Left lung (tissue), 10 donors: Measurements from ENCODE around the gene PPP1R12B. TPM values are rescaled to one million over a fixed set of nuclear protein-coding genes. Genes with fewer than 3 reads are reported as not detected.
"Not testable (repeated sequence)": the region's sequence is repeated elsewhere in the genome, so short reads cannot be mapped to it uniquely, and the experiment has no call there.

Experiments used
- ATAC-seq: fragments of 200-7000 bp; cut with Tn5 transposase; one replicate; pipeline ENCODE4 v1.9.1; 2020; ENCODE audit warnings: moderate library complexity
- DNase-seq, 4 donors: peaks; one replicate each; pipeline ENCODE4 v3.0.0-alpha.2; 2013 to 2020
- H3K27ac ChIP-seq, 2 donors: fragments of 200-600 bp; sonication (generic) in 1 of 2; one replicate each; pipeline versions ENCODE4 v1.5.0 to v1.8.0; 2020 to 2021
- H3K27me3 ChIP-seq, 2 donors: fragments of 200-600 bp; sonication (generic) in 1 of 2; one replicate each; pipeline versions ENCODE4 v1.5.0 to v1.8.0; 2020 to 2021
- H3K36me3 ChIP-seq, 2 donors: fragments of 200-600 bp; sonication (generic) in 1 of 2; one replicate each; pipeline versions ENCODE4 v1.5.0 to v1.8.0; 2020 to 2021
- H3K4me1 ChIP-seq, 2 donors: fragments of 200-600 bp; one replicate each; pipeline ENCODE4 v1.8.0; 2021
- H3K4me3 ChIP-seq, 2 donors: fragments of 200-600 bp; sonication (generic) in 1 of 2; one replicate each; pipeline versions ENCODE4 v1.5.0 to v1.8.0; 2020 to 2021; ENCODE audit warnings: mild to moderate bottlenecking in 1 of 2
- H3K9me3 ChIP-seq, 2 donors: fragments of 200-600 bp; sonication (generic) in 1 of 2; one replicate each; pipeline versions ENCODE4 v1.5.0 to v1.8.0; 2020 to 2021
- intact Hi-C, 2 donors: fragments of 100-400 bp; cut with DNase I; formaldehyde crosslinking; loops; one replicate each; pipeline versions ENCODE4 v1.11.2 to v1.14.2; 2022
- polyA plus RNA-seq, 6 donors: library from polyadenylated mRNA; unstranded; fragments of 120-200 nt; gene quantifications; one replicate each; pipeline ENCODE4 v1.2.1, GENCODE V29; 2013; ENCODE audit not compliant: insufficient read length in 6 of 6
- total RNA-seq, 2 donors: library from RNA; stranded (reverse); fragmentation: NEBNext Ultra II Directional; extraction: Animal tissue kit (Norgen Biotek cat#: 25700); gene quantifications; one replicate each; pipeline ENCODE4 v1.2.1, GENCODE V29; 2021
- TF ChIP-seq, protein P1 (sequence below), 2 donors: fragments of 200-600 bp; sonication (generic) in 1 of 2; IDR thresholded peaks; one replicate each; pipeline versions ENCODE4 v1.5.0 to v1.8.0; 2021; ENCODE audit warnings: antibody characterized with exemption in 2 of 2
- donor health status: DM: no; HTN: yes; CAD: no.
- donor health status: DM: no; HTN: no; CAD: no.

Gene PPP1R12B
- total and polyA plus RNA-seq, 8 donors, result 25.8 to 45.9 (median 30.8) TPM

DNA sequence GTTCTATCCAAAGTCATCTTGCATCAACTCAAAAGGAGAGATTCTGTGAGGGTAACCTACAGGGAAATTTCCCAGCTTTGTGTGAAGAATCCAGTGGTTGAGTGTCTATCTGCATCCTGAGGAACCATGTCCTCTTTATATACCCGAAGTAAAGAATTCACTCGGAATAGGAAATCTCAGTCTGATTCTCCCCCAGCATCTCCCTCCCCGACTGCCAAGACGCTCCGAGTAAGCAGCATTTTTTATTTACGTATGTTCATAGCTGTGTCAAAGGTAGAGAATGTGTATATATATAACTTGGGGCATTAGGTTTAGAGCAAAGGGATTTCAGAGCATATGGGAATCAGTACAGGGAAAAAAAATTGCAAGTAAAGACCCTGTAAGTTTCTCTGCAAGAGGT lies 191.5 kb downstream of the PPP1R12B start:
- H3K4me3 ChIP-seq, result peak overlapping the region; percentile 3 to 15
- DNase-seq, result no peak
- intact Hi-C loops, result no loop called here
- H3K27me3 ChIP-seq, result no peaks in the 10 kb centered on the region
- H3K4me1 ChIP-seq, result peaks cover 9 to 17% of the 10 kb centered on the region in 2 donors
- peak overlapping the region; percentile 68 to 83 for H3K27ac ChIP-seq
- no peak for ATAC-seq
- TF ChIP-seq, protein P1, sequence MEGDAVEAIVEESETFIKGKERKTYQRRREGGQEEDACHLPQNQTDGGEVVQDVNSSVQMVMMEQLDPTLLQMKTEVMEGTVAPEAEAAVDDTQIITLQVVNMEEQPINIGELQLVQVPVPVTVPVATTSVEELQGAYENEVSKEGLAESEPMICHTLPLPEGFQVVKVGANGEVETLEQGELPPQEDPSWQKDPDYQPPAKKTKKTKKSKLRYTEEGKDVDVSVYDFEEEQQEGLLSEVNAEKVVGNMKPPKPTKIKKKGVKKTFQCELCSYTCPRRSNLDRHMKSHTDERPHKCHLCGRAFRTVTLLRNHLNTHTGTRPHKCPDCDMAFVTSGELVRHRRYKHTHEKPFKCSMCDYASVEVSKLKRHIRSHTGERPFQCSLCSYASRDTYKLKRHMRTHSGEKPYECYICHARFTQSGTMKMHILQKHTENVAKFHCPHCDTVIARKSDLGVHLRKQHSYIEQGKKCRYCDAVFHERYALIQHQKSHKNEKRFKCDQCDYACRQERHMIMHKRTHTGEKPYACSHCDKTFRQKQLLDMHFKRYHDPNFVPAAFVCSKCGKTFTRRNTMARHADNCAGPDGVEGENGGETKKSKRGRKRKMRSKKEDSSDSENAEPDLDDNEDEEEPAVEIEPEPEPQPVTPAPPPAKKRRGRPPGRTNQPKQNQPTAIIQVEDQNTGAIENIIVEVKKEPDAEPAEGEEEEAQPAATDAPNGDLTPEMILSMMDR (IDR thresholded peaks at IDR 0.05), result no peak
- no peaks in the 10 kb centered on the region for H3K9me3 ChIP-seq
- H3K36me3 ChIP-seq, result no peaks in the 10 kb centered on the region

DNA sequence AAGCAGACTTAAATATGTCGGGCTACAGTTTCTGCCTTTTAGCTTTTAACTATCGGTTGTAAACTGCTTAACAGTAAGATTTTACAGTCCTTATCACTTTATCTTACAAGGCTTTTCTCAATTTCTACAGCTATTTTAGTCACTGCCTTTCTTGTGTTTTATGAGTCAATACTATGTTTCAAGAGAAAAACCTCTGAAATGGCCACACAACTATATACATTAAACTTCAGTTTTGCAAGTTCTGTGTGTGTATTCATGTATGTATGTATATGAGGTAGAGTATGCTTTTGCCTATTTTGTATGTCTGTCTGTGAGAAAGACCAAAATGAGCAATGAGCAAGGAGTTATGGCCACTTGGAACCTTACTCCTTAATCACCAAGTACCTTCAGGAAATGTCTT lies 191.9 kb downstream of the PPP1R12B start:
- no peaks in the 10 kb centered on the region for H3K36me3 ChIP-seq
- intact Hi-C loops, result no loop called here
- H3K4me1 ChIP-seq, result peaks cover 9 to 17% of the 10 kb centered on the region in 2 donors
- peak overlapping the region in 1 of 2 donors; percentile 83 for H3K27ac ChIP-seq
- no peaks in the 10 kb centered on the region for H3K27me3 ChIP-seq
- ATAC-seq (no peak), DNase-seq (no peak)
- peak overlapping the region; percentile 3 to 15 for H3K4me3 ChIP-seq
- TF ChIP-seq, protein P1 (IDR thresholded peaks at IDR 0.05), result no peak
- no peaks in the 10 kb centered on the region for H3K9me3 ChIP-seq

DNA sequence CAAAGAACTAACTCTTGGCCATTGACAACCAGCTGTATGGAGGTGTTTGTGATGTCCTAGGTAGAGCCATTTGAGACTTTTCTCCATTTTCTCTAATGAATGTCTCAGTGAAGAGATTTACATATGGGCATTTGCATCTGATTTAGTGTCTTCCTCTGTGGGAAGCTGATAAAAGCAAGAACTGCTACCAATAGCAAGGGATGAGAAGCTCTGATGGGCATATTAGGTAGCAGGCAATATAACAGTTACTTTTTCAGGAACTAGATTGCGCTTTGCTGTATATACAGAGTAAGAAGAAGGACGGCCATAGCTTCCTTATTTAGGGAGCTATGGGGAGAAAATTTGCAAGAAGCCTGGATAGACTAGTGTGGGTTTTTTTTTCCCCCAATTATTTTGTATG lies 192.4 kb downstream of the PPP1R12B start:
- intact Hi-C loops, H3K4me3 ChIP-seq, H3K36me3 ChIP-seq, ATAC-seq, H3K27me3 ChIP-seq, H3K9me3 ChIP-seq, DNase-seq: not testable (repeated sequence)
- H3K4me1 ChIP-seq, result peaks cover 9 to 17% of the 10 kb centered on the region in 2 donors
- H3K27ac ChIP-seq, result peak overlapping the region in 1 of 2 donors; percentile 83

DNA sequence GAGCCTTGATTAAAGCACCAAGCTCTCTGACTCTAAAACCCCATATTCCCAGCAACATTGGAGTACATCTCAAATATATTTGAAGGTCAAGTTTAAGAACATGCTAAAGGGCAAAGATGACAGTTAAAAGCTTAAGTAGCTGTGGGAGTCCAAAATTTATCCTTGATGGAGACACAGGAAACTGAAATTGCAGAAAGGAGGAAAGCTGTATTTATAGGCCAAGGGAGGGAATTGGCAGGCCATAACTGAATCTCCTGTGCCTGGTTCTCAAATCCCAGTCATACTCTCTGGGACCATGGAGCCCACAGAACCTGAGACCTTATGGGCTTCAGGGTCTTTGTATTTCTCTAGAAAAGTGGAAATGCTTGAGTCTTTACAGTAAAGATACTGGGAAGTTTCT lies 193.9 kb downstream of the PPP1R12B start:
- Histone ChIP-seq H3K27ac (peak overlapping the region in 1 of 2 donors; percentile 62), H3K4me1 (peaks cover 11 to 20% of the 10 kb centered on the region in 2 donors)
- ATAC-seq, H3K27me3 ChIP-seq, DNase-seq, H3K36me3 ChIP-seq, H3K4me3 ChIP-seq, intact Hi-C loops, H3K9me3 ChIP-seq: not testable (repeated sequence)

DNA sequence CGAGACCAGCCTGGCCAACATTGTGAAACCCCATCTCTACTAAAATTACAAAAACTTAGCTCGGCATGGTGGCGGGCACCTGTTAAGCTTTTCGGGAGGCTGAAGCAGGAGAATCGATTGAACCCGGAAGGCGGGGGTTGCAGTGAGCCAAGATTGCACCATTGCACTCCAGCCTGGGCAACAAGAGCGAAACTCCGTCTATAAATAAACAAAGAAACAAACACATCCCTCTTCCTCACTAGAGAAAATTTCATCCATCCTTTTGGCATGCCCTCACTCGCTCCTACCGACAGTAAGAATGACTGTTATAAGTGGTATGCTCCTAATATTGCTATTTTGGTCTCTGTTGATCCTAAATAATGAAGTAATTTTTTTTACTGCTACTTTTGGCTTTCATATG lies 195.0 kb downstream of the PPP1R12B start:
- ATAC-seq, DNase-seq, H3K9me3 ChIP-seq, H3K36me3 ChIP-seq, intact Hi-C loops, H3K4me3 ChIP-seq, H3K27me3 ChIP-seq: not testable (repeated sequence)
- Histone ChIP-seq H3K27ac (peak overlapping the region; percentile 37 to 62), H3K4me1 (peaks cover 11 to 18% of the 10 kb centered on the region in 2 donors)

DNA sequence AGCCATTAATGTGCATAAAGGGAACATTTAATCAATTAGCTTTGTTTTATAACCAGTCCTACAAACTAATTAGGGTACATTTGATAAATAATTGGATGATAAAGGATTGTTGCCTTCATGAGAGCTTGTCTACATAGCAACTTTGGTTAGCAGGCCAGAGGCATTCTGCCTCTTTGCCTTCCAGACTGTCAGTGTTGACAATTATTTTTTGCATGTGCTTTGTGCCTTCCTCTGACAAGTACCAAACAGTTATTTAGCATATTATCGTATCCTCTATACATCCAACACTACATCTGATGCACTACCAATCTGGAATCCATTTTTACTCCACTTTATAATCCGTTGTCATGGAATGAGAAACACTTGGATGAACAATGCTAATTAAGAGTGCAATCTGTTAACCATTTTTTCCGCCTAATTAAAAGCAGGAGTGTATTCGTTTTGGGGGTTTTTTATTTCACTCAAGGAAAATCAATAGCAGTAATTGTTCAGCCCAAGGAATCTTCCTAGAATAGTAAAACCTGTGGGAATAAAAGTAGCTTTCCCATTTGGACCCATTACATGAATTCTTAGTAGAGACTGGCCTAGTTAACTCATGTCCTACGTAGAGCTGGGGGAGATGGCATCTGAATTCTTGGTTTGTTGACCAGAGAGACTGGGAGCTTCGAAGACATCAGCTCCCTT lies 196.4 kb downstream of the PPP1R12B start:
- H3K4me3 ChIP-seq, intact Hi-C loops, H3K27me3 ChIP-seq, H3K9me3 ChIP-seq, H3K27ac ChIP-seq, DNase-seq, H3K36me3 ChIP-seq, H3K4me1 ChIP-seq, ATAC-seq: not testable (repeated sequence)

DNA sequence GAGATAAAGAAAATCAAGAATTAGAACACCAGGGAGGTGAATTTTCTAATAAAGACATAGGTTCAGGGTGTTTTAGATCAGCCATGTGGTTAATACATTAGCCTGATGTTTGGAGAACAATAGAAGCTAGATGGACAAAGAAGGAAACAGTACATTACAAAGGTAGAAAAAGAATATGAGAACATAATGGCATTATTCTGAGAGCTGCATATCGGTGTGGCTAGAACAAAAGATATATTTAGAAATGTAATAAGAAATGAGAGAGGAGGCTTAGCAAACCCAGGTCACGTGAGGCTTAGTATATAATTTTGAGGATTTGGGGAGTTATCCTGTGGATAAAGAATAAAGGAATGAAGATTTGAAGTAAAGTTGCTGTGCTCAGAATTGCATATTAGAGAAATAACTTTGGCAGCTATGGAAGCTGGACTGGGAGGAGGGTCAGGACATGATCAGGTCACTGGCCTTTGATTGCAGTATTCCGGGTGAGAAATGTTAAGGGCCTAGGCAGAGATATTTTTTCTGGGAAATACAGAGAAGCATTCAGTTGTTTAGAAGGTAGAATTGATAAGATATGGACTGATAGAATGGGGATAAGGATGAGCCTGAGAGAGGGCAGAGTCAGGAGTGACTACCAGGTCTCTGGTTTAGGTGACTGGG lies 197.3 kb downstream of the PPP1R12B start:
- ATAC-seq, H3K4me1 ChIP-seq, DNase-seq, intact Hi-C loops, H3K27me3 ChIP-seq, H3K4me3 ChIP-seq, H3K36me3 ChIP-seq, H3K9me3 ChIP-seq: not testable (repeated sequence)
- H3K27ac ChIP-seq, result peak overlapping the region in 1 of 2 donors; percentile 1

DNA sequence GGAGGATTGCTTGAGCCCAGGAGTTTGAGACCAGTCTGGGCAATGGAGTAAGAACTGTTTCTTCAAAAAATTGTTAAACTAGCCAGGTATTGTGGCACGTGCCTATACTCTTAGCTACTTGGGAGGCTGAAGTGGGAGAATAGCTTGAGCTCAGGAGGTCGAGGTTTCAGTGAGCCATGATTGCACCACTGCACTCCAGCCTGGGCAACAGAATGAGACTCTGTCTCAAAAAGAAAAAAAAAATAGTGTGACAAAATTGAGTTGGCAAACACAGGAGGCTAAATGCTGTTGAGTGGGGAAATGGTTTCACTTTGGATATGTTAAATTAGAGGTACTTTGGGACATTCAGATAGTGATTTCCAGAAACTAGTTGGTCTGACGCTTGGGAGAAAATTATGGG lies 197.9 kb downstream of the PPP1R12B start:
- H3K36me3 ChIP-seq, H3K4me1 ChIP-seq, H3K9me3 ChIP-seq, H3K4me3 ChIP-seq, H3K27me3 ChIP-seq, DNase-seq, intact Hi-C loops: not testable (repeated sequence)
- peak overlapping the region in 1 of 2 donors; percentile 1 for H3K27ac ChIP-seq
- peak; percentile 75 for ATAC-seq

DNA sequence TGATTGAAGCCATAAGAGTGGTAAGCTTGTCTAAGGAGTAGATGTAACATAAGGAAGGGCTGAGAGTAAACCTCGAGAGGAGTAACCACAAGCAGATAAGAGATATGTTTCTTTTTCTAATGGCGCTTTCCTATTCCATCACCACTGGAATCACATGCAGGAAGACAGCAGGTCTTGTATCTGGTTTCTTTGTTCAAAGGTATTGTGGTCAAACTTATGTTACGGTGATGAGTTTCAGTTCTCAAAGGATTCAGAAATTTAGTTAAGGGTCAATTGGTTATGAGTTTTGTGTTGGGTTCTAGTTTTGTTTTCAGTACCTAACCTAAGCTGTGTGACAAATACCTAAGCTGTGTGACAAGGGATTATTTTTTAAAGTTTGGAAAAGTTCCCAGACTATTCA lies 198.3 kb downstream of the PPP1R12B start:
- H3K4me1 ChIP-seq, H3K27ac ChIP-seq, H3K9me3 ChIP-seq, H3K27me3 ChIP-seq, DNase-seq, intact Hi-C loops, ATAC-seq, H3K36me3 ChIP-seq, H3K4me3 ChIP-seq: not testable (repeated sequence)
